ENCODE results near the gene GNG10.
A peak's percentile ranks its signal among the peaks of the same experiment; 100 is the strongest.

DNA sequence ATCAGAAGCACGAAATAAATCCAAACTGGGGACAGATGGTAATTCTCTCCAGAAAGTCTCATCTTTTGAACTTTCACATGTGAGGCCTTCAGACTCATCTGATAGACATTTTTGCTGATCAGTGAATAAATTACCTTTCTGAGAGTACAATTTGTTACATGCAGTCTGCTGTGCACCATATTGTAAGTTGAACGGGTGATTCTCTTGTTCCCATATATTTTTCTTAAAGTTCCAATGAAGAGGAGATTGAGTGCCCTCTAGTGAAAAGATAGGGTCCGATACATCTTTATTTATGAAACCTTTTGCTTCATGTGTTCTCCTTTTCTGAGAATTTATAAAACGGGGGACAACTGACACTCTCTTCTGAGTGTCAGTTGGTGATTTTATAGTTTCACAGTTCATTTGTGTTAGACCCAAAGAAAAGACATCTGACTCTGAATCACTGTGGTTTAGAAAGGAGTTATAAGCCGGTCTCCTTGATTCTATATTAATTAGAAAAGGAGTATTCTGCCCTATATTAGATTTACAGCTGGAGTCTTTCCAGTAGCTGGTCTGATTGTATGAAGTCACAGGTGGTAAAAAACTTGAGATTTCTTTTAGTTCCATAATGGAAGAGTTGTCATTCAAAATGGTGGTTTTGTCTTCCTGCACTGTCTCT, 30.4 kb downstream of the GNG10 start:
- TF ChIP-seq EZH2 (IDR thresholded peaks at IDR 0.05; ENCODE audit: borderline replicate concordance, low read depth, low read length, poor library complexity, severe bottlenecking): no peak
- TF ChIP-seq, protein P1, sequence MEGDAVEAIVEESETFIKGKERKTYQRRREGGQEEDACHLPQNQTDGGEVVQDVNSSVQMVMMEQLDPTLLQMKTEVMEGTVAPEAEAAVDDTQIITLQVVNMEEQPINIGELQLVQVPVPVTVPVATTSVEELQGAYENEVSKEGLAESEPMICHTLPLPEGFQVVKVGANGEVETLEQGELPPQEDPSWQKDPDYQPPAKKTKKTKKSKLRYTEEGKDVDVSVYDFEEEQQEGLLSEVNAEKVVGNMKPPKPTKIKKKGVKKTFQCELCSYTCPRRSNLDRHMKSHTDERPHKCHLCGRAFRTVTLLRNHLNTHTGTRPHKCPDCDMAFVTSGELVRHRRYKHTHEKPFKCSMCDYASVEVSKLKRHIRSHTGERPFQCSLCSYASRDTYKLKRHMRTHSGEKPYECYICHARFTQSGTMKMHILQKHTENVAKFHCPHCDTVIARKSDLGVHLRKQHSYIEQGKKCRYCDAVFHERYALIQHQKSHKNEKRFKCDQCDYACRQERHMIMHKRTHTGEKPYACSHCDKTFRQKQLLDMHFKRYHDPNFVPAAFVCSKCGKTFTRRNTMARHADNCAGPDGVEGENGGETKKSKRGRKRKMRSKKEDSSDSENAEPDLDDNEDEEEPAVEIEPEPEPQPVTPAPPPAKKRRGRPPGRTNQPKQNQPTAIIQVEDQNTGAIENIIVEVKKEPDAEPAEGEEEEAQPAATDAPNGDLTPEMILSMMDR (conservative IDR thresholded peaks at IDR 0.05; ENCODE audit: low read depth, low read length): peak; percentile 64
